HG03342 (cell line): ENCODE results near the gene ADA.

ENCODE experiments used
- ATAC-seq: cut with Tn5 transposase; IDR thresholded peaks from one replicate; pipeline ENCODE4 v1.9.1; 2021; ENCODE audit warnings: mild to moderate bottlenecking, moderate library complexity; ENCODE audit not compliant: unreplicated experiment

The ADA gene

DNA sequence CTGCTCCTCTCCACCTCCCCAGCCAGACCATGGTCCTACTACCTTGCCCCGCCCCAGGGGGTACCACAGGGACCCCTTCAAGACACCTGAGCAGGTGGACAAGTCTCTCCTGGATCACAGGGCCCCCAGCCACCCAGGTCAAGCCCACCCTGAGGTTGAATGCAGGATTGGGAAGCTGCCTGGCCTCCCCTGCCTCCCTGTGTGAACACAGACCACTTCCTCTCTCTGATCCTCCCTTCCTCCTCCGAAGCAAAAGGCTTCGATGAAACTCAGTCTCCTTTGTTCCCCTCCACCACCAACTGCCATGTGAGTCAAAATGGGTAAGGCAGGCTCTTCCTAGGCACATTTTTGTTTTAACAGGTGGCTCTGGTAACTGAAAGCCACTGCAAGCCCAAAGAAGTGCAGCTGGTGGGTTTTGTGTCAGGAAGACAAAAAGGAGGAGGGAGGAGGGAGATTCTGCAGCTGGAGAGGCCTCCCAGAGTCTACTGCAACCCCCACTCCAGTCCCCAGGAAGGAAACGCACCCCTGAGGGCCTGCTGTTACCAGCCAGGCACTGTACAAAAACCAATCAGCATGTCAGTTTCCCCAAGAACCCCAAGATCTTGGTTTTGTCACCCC, 5.4 kb downstream of the ADA start:
- ATAC-seq, result no peak

DNA sequence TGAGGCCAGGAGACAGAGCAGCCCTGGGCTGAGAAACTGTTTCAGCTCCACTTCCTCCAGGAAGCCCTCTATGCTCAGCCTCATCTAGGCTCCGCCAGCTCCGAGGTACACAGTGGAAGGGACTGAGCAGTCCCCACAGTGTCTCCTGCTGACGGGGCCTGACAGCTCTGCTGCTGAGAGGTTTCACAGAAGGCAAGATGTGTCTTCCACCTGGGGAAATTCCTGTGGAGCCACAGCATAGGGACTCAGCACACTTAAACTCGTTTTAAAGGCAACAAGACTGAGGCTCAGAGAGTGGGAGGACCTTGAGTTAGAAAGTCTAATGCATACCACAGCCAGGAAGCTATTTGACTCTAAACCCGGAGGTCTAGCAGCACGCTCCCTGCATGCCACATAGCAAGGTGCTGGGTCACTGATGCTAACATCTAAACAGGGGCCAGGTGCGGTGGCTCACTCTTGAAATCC, 6.8 kb downstream of the ADA start:
- ATAC-seq, result no peak

DNA sequence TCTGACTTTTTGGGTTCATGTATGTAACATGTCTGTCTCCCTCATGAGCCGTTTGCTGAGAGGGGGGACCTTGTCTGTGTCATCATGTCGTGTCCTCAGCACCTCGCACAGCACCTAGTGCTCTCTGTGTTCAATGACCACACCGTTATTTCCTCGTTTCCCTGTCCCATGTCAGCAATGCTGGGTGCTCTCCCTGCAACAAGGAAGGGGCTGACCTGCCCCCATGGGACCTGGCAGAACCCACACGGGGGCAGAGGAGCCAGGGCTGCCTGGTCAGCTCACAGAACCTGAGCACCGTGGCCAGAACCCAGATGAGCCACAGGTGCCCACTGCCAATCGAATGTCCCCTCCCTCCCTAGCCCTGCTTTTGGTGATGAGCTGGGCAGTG, 7.3 kb downstream of the ADA start:
- ATAC-seq, result no peak

DNA sequence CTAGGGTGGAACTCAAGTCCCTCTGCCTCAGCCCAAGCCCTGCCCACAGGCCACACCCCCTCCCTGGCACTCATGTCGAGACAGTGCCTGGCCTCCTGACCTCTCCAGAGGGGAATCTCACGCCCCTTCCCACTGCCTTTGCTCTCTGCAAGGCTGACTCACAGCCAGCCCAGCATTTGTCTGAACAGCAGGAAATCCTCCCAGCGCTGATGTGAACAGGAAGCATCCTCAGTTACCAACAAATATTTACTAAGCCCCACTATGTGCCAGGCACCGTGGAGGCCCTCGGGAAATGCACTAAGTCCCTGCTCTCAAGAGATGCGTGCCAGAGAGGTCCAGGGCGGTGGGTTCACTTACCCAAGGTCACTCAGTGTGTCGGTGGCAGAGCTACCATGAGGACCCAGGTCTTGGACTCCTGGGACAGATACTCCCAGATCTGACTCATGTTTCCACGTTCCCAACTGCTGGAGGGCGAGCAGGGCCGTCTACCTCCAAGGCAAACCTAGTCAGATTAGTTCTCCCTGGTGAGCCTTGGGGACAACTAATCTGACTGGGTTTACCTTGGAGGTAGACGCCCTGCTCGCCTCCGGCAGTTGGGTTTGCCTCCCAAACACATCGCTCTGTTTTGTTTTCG, 7.8 kb downstream of the ADA start:
- ATAC-seq, result no peak

DNA sequence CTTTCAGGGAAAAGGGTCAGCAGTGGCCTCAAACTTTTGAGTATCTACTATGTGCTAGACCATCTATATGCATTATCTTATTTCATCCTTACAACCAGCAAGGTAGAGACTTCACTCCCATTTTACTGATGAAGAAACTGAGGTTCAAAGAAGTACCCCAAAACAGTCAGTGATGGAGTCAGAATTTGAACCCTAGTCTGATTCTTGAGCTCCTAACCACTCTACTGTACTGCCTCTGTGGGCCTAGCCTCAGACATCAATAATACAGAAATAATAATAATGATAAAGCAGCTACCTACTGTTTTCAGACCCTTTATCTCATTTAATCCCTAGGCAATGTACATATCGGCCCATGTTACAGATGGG, 8.4 kb downstream of the ADA start:
- no peak for ATAC-seq

DNA sequence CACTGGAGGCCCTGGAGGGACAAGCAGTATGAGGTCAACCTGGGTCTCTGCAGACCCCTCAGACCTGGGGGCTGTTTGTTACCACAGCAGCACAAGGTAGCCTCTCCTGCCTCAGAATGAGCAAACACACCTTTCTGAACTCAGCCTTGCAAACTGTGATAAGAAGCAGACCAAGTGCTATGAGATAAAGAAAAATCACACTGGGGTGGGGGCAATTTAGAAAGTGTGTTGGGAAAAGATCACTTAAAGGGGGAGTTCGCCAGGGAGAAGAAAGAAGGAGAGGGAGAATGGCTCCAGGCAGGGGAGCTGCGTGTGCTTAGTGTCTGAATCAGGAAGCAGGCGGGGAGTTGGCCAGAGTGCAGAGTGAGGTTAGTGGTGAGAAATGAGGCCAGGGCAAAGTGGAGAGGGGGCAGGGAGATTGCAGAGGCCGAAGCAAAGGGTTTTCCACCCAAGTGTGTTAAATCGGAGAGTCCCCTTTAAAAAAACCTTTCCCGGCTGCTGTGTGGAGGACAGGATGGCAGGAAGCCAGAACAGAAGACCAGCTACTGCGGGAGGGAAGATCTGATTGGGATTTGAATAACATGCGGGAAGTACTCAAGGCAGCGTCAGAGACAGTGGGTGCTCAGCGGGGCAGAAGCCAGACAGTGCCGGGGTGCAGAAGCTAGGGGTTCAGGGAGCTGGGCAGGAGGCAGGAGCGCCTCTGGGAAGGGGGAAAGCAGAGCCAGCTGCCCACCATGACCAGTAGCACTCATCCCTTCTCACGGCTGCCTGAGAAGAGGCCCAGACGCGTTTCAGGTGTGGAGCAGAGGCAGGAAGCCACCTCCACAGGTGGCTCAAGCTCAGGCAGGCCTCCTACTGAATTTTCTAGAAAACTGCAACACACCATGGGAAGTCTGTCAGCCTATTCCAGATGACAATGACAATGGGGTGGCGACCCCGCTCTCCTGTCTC, 9.0 kb downstream of the ADA start:
- no peak for ATAC-seq

DNA sequence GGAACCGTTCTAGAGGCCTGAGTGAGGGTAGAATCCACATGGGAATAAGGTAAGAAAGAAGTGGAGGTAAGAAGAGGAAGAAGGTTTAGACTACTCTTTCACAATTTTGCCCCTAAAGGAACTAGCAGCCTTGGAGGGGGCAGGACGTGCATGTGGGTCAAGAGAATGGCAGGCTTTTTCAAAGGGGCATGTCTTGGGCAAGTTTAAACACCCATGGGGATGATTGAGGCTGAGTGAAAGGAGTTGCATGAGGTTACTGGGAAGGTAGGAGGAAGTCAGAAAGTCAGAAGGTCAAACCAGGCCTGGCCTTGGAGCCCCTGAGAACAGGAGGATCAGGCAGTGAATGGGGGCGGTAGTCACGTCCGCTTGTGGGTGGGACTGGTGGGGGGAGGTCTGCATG, 10.2 kb downstream of the ADA start:
- no peak for ATAC-seq

DNA sequence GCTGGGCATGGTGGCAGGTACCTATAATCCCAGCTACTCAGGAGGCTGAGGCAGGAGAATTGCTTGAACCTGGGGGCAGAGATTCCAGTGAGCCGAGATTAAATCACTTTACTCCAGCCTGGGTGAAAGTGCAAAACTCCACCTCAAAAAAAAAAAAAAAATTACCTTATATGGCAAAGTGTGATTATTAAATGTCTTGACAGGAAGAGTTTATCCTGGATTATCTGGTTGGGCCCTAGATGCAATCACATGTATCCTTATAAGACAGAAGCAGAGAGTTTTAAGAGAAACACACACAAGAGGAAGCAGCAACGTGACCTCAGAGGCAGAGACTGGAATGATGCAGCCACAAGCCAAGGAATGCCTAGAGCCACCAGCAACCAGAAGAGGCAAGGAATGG, 11.0 kb downstream of the ADA start:
- ATAC-seq, result no peak

DNA sequence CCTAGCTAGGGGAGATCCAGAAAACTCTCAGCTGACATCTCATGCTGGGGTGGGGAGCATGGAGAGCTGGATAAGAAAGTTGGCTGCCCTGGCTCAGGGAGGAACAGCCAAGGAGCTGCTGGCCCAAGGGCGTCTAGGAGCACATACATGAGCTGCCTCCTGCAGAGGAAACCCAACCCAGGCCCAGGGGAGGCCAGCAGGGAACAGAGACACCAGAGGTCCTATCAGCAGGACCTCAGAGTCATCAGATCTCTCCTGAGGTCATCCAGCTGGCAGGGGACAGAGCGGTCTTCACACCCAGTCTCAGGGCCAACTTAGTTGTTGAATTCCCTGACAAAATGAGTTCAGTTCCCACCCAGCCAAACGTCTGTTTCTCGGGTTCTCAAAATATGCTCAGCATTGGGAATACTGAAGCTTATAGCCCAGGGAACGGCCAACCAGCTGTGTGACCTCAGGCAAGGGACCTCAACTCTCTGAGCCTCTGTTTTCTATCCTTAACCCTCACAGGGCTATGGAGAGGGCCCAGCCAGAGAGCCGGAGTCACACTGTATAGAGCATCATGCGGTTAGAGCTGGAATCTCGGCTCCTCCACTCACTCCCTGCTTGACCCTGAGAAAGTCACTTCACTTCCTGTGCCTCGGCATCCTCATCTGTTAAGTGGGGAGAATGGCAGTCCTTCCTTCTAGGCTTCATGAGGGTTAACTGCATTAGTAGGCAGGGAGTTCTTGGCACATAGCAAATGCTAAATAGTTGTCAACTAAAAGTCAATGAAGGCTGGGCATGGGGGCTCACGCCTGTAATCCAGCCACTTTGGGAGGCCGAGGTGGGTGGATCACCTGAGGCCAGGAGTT, 13.8 kb downstream of the ADA start:
- ATAC-seq, result no peak

DNA sequence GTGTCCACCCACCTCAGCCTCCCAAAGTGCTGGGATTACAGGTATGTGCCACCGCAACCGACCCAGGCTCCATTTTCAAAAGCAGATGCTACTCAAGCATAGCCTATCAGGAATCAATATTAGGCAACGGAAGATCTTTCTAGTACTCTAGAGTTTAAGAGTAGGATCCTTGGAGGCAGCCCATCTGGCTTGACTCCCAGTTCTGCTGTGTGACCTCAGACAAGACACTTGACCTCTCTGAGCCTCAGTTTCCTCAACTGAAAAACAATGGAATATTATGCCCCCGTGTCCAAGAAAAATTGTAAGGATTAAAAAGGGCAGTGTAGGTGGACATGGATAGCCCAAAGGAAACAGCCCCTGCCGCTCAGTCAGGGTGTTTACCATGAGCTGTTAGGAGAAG, 14.5 kb downstream of the ADA start:
- ATAC-seq, result no peak

DNA sequence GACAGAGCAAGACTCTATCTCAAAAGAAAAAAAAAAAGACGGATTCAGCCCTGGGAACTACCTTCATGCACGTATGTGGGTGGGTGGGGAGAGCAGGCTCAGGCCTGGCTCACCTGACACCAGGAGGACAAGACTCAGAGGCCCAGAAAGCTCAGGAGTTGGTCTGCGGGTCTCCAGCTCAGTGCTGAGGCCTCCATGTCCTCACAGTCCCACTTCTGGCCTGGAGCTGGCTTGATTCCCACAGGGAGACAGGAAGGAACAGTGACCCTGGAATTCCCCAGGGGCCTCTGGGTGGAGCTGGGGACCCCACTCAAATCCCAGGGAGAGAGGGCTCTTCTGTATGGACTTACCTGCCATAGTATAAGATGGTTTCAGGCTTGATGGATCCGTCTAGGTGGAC, 15.6 kb downstream of the ADA start:
- no peak for ATAC-seq

DNA sequence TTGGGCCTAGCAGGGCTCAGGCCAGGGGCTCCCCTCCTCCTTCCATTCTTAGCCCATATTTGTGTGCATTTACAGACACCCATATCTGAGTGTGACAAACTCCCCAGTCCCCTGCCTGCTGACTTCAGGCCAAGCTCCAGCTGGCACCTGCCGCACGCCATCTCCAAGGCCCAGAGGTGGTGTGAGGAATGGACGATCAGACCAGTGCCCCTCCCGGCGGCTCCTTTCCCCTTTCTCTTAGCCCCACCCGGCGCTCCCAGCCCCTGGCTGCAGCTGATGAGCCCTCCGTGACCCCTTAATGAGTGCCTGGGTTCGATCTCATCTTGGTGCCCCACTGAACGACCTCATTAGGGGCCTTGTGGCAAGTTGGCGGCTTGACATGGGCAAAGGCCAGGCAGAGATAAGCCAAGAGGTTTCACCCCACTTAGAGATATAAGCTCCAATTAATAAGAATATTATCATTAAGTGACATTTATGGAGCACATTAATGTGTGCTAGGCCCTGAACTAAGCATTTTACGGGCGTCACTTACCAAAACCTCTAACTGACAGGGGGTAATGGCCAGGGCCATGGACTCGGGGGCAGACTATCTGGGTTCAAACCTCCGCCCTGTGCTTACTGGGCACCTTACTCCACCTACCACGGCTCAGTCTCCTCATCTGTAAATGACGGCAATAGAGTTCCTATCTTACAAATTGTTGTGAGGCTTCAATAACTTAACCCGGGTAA, 17.5 kb downstream of the ADA start:
- no peak for ATAC-seq

DNA sequence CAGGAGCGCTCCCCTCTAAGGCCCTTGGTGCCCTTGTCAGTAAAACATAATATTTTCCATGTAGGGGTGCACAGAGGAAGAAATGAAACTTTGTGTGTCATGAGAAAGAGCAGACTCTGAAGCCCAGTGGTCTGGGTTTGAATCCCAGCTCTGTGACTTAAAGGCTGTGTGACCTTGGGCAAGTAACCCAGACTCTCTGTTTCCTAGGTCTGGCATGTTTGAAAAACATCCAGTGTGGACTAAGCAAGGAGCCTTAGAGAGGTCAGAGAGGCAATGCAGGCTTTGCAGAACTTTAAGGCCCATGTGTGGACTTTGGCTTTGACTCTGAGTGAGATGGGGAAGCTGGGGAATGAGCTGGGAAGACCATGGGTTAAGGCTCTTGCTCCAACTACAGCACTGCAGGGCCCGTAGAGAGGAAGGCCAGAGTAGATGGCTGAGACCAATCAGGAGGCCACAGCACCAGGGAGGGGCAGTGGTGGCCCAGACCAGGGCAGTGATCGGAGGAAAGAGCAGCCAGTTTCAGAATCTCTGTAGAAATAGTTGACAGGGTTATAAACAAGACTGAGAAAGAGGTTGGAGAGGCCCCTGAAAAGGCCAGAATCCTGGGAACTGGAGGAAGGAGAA, 18.2 kb downstream of the ADA start:
- no peak for ATAC-seq

DNA sequence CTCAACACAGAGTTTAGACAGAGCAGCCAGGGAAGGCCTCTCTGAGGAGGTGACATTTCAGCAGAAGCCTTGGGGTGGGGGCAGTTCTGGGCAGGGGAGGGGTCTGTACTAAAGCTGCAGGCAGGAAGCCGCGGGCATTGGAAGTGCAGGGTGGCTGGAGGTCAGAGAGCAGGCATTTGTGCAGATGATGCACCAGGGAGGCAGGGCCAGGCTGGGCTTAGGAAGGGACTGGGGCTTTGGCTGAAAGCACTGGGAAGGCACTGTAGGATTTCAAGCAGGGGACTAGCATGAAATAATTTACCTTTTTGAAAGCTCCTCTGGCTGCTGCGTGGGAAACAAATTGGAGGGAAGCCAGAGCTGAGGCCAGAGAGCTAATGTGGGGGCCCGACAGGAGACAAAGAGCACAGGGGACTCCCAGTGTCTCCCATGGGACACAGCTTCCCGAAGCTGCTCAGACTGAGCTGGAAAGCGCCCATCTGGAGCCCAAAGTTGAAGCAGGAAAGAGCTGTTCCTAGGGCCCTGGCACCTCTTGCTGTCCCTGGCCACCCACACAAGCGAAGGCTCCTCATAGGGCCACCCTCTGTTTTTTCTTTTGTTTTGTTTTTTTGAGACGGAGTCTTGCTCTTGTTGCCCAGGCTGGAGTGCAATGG, 19.3 kb downstream of the ADA start:
- no peak for ATAC-seq

DNA sequence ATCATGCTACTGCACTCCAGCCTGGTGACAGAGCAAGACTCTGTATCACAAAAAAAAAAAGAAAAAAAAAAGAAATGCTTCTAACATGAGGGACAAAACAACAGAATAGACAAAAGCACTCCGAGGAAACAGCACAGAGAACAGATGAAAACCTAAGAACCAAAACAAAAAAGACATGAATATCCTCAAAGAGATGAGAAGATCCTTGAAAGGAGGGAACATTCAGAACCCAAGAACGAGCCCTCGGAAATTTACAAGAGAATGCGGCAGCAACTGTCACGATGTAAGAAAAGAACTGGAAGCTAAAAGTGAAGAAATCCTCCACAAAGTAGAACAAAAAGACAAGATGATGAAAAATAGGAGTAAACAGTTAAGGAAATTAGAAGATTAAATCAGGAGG, 21.2 kb downstream of the ADA start:
- no peak for ATAC-seq

DNA sequence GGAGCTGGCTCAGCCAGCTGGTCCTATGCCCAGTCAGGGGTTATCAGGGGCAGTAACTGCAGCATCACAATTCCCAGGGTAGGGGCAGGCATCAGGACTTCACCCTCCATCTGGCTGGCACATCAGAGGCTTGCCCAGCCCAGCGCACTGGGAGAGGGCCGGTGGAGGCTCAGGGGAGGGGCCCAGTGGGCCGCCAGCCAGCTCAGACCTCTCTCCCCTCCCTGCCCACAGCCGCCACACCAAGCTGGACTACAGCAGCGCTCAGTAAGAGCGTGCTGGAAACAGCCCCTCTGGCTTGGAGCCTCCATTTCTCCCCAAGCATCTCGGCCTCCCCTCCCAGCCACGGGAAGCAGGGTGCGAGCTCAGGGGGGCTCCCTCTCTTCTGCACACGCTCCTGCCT, 22.0 kb downstream of the ADA start:
- no peak for ATAC-seq

DNA sequence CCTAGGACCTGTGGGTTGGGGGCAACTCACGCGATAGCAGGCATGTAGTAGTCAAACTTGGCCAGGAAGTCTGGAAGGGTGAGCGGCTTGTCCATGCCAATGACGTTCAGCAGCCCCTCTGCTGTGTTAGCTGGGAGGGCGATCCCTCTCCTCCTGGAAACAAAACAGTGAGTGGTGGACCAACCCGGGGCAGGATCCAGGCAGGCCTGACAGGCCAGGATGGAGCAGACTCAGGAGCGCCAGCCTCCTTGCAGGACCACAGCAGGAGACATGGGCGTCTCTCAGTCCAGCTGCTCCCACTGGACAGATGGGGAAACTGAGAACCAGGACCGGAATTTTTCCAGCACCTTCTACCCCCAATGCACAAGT, 22.5 kb downstream of the ADA start:
- ATAC-seq, result no peak

DNA sequence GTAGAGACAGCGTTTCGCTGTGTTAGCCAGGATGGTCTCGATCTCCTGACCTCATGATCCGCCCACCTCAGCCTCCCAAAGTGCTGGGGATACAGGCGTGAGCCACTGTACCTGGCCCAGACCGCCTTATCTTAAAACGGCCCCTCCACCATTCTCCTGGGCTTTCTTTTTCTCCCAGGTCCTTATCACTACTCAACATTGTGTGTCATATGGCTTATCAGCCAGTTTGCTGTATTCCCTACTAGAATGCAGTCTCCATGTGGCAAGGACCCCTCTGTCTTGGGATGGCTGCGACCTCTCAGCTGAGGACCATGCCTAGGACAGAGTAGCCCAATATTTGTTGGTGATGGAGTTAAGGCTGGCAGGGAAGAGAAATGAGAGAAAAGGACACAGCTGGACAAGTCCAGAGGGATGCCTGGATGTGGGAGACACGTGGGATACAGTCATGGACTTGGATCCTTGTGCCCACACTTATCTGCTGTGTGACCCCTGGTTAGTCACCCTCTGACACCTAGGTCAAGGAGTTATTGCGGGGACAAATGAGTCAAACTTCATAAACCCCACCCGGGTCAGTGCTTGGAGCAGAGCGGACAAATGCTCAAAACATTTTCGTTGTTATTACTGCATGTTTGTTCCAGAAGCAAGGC, 24.0 kb downstream of the ADA start:
- ATAC-seq, result no peak

DNA sequence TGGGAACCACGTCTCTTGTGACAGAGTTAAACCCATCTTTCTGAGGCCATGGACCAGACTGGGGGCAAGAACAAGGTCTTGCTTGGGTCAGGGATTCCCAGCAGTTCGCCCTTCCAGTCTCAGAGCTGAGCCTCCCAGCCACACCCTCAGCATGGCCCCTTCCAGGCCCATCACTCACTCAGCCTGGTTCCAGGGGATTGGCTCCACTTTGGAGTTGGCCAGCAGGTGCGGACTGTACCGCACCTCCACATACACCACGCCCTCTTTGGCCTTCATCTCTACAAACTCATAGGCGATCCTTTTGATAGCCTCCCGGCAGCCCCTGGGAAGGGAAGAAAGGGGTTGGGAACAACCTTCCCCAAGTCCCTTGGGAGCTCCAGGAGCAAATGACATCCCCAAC, 25.2 kb downstream of the ADA start:
- no peak for ATAC-seq
